Activated T-helper 2 cell treated with anti-CD3 and anti-CD28 coated beads, Interferon-gamma antibody, Interleukin-2, Interleukin-4, amounts not matched to agents 10 μg/mL and 5 μg/mL and 100 μg/mL, durations not matched to agents 14 hours and 24 hours and 36 hours (primary cell): ENCODE measurements around the gene IL16. TPM values are rescaled to one million over a fixed set of nuclear protein-coding genes. Genes with fewer than 3 reads are reported as not detected.

Source experiments
- DNase-seq: peaks from one replicate; pipeline ENCODE4 v3.0.0; 2021; ENCODE audit warnings: low spot score
- H3K27ac Mint-ChIP-seq: one replicate; pipeline ENCODE4 v1.8.0; 2021; ENCODE audit warnings: mixed read lengths
- H3K27me3 Mint-ChIP-seq: one replicate; pipeline ENCODE4 v1.8.0; 2021; ENCODE audit warnings: low read depth, mixed read lengths
- H3K36me3 Mint-ChIP-seq: one replicate; pipeline ENCODE4 v1.8.0; 2021; ENCODE audit warnings: low read depth, mixed read lengths
- H3K4me1 Mint-ChIP-seq: one replicate; pipeline ENCODE4 v1.8.0; 2021; ENCODE audit warnings: low read depth, mixed read lengths
- H3K4me3 Mint-ChIP-seq: one replicate; pipeline ENCODE4 v1.8.0; 2021; ENCODE audit warnings: low read depth, mild to moderate bottlenecking, moderate library complexity, mixed read lengths
- H3K9me3 Mint-ChIP-seq: one replicate; pipeline ENCODE4 v1.8.0; 2021; ENCODE audit warnings: mixed read lengths
- intact Hi-C: fragments of 100-400 bp; cut with micrococcal nuclease; formaldehyde crosslinking; loops from one replicate; pipeline ENCODE4 v1.15.1; 2023
- total RNA-seq: library from RNA; stranded (reverse); gene quantifications from 2 replicates; pipeline ENCODE4 v1.2.3, GENCODE V29; 2022

The IL16 gene
- total RNA-seq, 1 donor from 2014 or later: 42.3 TPM

GRCh38 chr15:81310480-81310879 lies 113.8 kb downstream of the IL16 start:
- no peak for DNase-seq
- Mint-ChIP-seq H3K4me1 (peaks cover 40% of the 10 kb centered on the region), H3K9me3 (no peaks in the 10 kb centered on the region), H3K36me3 (peaks cover 90% of the 10 kb centered on the region), H3K27ac (no peak overlapping the region), H3K27me3 (no peaks in the 10 kb centered on the region), H3K4me3 (no peak overlapping the region)
- intact Hi-C loops: no loop called here

GRCh38 chr15:81311752-81312464 lies 115.2 kb downstream of the IL16 start:
- Mint-ChIP-seq H3K4me3 (no peak overlapping the region), H3K9me3 (no peaks in the 10 kb centered on the region), H3K27ac (peak overlapping the region; percentile 49), H3K36me3 (peaks cover 86% of the 10 kb centered on the region), H3K27me3 (no peaks in the 10 kb centered on the region), H3K4me1 (peaks cover 35% of the 10 kb centered on the region)
- intact Hi-C loops: no loop called here
- no peak for DNase-seq

DNA sequence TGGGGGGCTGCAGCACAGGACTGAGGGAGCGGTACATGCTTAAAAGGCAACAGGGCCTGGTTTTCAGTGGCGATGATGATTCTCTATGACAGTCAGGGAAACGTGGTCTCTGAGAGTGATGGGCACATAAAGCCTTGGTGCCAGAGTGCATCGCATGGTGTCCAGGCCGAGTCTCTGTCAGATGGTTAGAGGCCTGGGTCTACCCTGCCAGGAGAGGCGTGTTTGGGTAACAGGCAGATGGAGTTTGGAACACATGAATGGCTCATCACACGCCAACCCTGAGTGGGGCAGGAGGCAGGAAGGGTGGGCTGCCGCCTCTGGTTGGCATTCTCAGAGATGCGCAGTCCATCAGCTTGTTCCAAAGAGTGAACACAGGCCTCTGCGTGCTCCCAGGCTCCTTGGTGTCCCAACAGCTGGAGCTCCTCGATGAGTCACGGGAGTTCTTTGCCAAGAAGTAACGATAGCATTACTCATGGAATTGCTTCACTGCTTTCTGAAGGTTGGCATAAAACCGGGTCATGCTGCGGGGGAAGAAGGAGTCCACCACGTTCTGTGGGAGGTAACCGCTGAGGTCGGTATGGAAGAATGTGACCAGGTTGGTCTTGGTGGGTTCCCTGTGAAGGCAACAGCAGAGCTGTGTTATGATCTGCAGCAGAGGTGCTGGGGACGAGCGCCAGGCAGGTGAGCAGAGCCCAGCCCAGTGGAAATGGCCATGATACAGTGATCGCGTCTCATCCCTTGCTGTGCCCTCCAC lies 116.3 kb downstream of the IL16 start:
- H3K4me3 Mint-ChIP-seq: no peak overlapping the region
- no peaks in the 10 kb centered on the region for H3K9me3 Mint-ChIP-seq
- H3K27me3 Mint-ChIP-seq: no peaks in the 10 kb centered on the region
- DNase-seq: no peak
- H3K27ac Mint-ChIP-seq: no peak overlapping the region
- H3K4me1 Mint-ChIP-seq: peaks cover 29% of the 10 kb centered on the region
- peaks cover 80% of the 10 kb centered on the region for H3K36me3 Mint-ChIP-seq
- intact Hi-C loops: no loop called here

- Mint-ChIP-seq H3K27ac (no peak overlapping the region), H3K9me3 (no peaks in the 10 kb centered on the region), H3K27me3 (no peaks in the 10 kb centered on the region), H3K4me1 (peaks cover 29% of the 10 kb centered on the region), H3K36me3 (peaks cover 76% of the 10 kb centered on the region), H3K4me3 (no peak overlapping the region)
- DNase-seq: no peak
- intact Hi-C loops: no loop called here
These were observed 117.0 kb downstream of the IL16 start for GRCh38 chr15:81313686-81314085.

- H3K4me3 Mint-ChIP-seq: no peak overlapping the region
- DNase-seq: no peak
- peak overlapping the region; percentile 57 for H3K27ac Mint-ChIP-seq
- H3K36me3 Mint-ChIP-seq: peaks cover 73% of the 10 kb centered on the region
- no peaks in the 10 kb centered on the region for H3K27me3 Mint-ChIP-seq
- intact Hi-C loops: no loop called here
- H3K9me3 Mint-ChIP-seq: no peaks in the 10 kb centered on the region
- H3K4me1 Mint-ChIP-seq: peaks cover 29% of the 10 kb centered on the region
These were observed 117.7 kb downstream of the IL16 start for GRCh38 chr15:81314378-81314777.

DNA sequence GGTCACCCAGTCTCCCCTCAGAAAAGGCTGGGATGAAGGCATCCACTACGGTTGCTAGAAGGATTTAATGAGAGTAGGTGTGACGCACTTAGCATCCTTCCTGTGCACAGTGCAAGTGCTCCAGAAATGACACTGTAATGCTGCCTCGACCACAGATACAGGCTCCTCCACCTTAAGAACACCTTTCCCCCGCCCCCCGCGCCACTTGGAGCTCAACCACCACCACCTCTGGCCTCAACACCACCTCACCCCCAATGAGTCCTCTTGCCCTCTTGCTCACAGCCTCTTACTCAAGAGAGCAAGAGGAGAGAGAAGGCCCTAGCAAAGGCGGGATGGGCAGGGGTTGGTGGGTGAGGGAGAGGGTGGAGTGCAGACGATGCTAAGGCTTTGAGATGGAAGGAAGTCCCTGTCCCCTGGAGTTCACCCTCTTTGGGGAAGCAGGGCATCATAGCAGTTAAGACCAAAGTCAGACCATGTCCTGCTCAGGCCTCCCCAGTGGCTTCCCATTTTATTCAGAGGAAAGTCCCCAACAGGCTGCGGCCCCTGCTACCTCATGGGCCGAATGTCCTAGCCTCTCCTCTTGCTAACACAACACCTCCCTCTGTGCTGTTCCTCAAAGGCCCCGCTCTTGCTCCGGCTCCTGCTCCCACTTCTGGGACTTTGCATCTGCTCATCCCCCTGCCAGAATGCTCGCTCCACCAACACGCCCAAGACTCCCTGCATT lies 118.9 kb downstream of the IL16 start:
- Mint-ChIP-seq H3K27me3 (no peaks in the 10 kb centered on the region), H3K36me3 (peaks cover 63% of the 10 kb centered on the region), H3K27ac (no peak overlapping the region), H3K9me3 (no peaks in the 10 kb centered on the region), H3K4me3 (no peak overlapping the region), H3K4me1 (peaks cover 26% of the 10 kb centered on the region)
- no peak for DNase-seq
- intact Hi-C loops: no loop called here

GRCh38 chr15:81316267-81316666 lies 119.6 kb downstream of the IL16 start:
- no peak for DNase-seq
- H3K27ac Mint-ChIP-seq: no peak overlapping the region
- intact Hi-C loops: no loop called here
- H3K27me3 Mint-ChIP-seq: no peaks in the 10 kb centered on the region
- H3K4me1 Mint-ChIP-seq: peaks cover 24% of the 10 kb centered on the region
- H3K9me3 Mint-ChIP-seq: no peaks in the 10 kb centered on the region
- H3K36me3 Mint-ChIP-seq: peaks cover 56% of the 10 kb centered on the region
- H3K4me3 Mint-ChIP-seq: no peak overlapping the region

- DNase-seq: no peak
- Mint-ChIP-seq H3K4me1 (peaks cover 21% of the 10 kb centered on the region), H3K4me3 (no peak overlapping the region), H3K27ac (no peak overlapping the region), H3K27me3 (no peaks in the 10 kb centered on the region), H3K36me3 (peaks cover 48% of the 10 kb centered on the region), H3K9me3 (no peaks in the 10 kb centered on the region)
- intact Hi-C loops: no loop called here
These were observed 121.0 kb downstream of the IL16 start for GRCh38 chr15:81317642-81318017.

DNA sequence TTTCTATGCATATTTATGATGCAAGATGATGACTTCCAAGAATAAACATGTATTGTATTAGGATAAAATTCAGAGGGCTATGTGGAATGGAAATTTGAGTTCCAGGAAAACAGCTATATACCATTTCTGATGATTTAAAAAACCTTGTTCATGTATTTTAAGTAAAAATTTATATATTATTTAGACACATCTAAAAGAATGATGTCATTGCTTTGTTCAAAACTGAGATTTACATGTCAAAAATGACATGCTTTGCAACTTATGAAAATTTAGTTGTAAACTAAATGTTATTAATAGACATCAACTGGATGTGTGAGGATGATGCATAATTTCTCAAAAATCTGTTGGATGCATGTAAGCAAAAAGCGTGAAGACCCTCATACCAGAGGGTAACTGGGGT lies 125.0 kb downstream of the IL16 start:
- Mint-ChIP-seq H3K27me3 (no peaks in the 10 kb centered on the region), H3K27ac (no peak overlapping the region), H3K4me3 (no peak overlapping the region), H3K9me3 (no peaks in the 10 kb centered on the region), H3K4me1 (peaks cover 20% of the 10 kb centered on the region), H3K36me3 (peaks cover 19% of the 10 kb centered on the region)
- no peak for DNase-seq
- intact Hi-C loops: loop anchor here (5.0 kb wide), 1 partner anchor 44 kb away; no protein-coding TSS in a partner anchor

DNA sequence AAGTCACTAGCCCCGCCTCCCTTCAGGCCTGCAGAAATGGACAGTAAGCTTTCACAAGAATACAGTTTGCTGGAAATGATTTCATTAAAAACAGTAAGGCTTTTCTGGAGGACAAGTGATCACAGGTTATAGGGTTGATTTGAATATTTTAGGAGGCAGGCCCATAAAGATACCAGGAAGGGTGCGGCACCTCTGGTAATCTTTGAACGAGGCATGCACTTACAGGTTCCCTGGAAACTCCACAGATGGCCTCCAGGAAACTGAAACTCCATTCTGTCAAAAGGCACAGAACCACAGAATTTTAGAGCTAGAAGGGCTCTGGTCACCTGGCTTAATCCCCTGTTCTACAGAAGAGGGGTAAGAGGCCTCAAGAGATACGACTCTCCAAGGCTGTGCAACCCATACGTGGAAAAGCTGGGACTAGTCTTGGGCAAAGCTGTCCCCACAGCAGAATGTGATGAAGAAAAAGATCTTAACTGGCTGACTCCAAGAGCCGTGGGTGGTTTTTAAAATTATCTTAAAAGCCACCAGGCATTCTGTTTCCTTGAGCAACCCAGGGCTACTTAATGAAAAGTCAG lies 126.1 kb downstream of the IL16 start:
- Mint-ChIP-seq H3K36me3 (peaks cover 14% of the 10 kb centered on the region), H3K27me3 (no peaks in the 10 kb centered on the region), H3K9me3 (no peaks in the 10 kb centered on the region), H3K4me1 (peaks cover 20% of the 10 kb centered on the region), H3K27ac (no peak overlapping the region), H3K4me3 (peak overlapping the region; percentile 49)
- intact Hi-C loops: loop anchor here (5.0 kb wide), 1 partner anchor 45 kb away; no protein-coding TSS in a partner anchor
- DNase-seq: no peak

DNA sequence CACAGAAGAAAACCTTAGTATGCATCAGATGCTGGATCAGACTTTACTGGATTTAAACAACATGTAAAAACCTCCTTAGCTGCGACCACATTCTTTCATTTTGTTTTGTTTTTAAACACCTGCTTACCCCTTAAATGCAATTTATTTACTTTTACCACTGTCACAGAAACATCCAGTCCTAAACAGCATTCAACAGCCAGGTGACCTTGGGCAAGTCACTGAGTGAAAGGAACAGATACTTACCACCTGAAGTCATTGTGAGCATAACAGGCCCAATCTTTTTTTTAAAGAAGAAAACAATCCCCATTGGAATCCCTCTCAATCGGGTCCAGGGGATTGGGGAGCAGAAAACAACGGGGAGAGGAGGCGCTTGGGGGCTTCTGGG lies 126.9 kb downstream of the IL16 start:
- Mint-ChIP-seq H3K9me3 (no peaks in the 10 kb centered on the region), H3K4me3 (peak overlapping the region; percentile 95), H3K27me3 (no peaks in the 10 kb centered on the region), H3K4me1 (peaks cover 20% of the 10 kb centered on the region), H3K36me3 (peaks cover 12% of the 10 kb centered on the region), H3K27ac (peak overlapping the region; percentile 44)
- intact Hi-C loops: loop anchor here (5.0 kb wide), 1 partner anchor 46 kb away; no protein-coding TSS in a partner anchor
- no peak for DNase-seq

DNA sequence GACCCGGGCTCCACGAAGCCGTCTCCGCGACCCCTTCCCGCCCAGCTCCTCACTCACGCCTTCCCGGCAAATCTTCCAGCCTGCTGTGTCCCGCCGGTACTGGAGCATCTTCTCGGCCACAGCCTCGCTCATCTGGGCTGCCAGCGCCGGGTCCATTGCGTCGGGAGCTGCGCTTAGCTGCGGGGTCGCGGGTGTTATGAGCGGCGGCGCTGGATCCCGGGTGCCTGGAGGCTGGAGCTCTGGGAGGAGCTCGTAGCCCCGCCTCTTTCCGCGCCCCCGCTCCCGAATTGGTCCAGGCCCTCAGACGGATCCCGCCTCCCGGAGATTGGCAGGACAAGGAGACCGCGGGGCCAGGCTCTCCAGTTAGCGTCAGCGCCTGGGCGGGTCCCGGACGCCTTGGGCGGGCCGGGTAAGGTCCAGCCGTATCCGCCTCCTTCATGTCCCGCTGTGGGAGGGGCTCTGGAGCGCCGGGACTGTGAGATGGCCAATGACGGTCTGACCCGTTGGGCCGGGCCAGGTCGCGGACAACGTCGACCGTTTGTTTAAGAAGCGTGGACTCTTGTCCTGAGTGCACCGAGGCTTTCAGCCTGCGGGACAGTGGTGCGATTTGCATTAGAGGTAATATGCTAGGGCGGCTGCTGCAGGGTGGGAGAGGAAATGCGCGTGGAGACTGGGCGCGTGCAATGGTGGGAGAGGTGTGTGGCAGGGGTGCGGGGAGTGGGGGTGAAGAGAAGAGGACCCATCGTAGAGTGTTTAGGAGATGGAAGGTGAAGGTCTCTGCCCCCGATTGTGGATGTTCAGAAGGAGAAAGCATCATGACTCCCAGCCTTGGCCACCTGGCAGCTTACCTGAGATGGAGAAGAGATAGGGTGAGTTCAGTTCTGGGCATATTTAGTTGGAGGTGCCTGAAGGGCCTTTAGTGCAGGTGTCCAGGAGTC lies 127.5 kb downstream of the IL16 start, which contains the start of gene STARD5:
Gene STARD5 (minus strand): TSS at position 198 of the 938 bp plus-strand sequence. CDS start 42 bp downstream, at position 156.
- intact Hi-C loops: loop anchor here (1.0 to 5.0 kb wide), 3 partner anchors 20 to 47 kb away; no protein-coding TSS in a partner anchor
- Mint-ChIP-seq H3K9me3 (no peaks in the 10 kb centered on the region), H3K4me3 (peak within 1 kb of the TSS; percentile 95), H3K27me3 (no peaks in the 10 kb centered on the region), H3K36me3 (peaks cover 9% of the 10 kb centered on the region), H3K27ac (peak within 1 kb of the TSS; percentile 75), H3K4me1 (peaks cover 20% of the 10 kb centered on the region)
- DNase-seq: peak; percentile 95
